Adrenal gland (tissue), 5 donors: Measurements from ENCODE around the gene PPFIA3.

ENCODE experiments used
- POLR2A ChIP-seq, 2 donors: fragments of 450-650 bp; IDR thresholded peaks; one replicate each; pipeline ENCODE4 v1.6.1; 2017; ENCODE audit warnings: antibody characterized with exemption in 2 of 2, mild to moderate bottlenecking in 2 of 2, moderate library complexity in 1 of 2
- TF ChIP-seq, protein P1 (sequence below), 6 experiments: fragments of 450-650 bp in 4 of 6; fragments of 200-600 bp in 2 of 6; sonication (generic) in 1 of 6; IDR thresholded peaks; 1 replicate in 5 of 6; 2 replicates in 1 of 6; pipeline versions ENCODE4 v1.5.1 to v1.8.0; 2016 to 2021; ENCODE audit warnings: antibody characterized with exemption in 6 of 6, mild to moderate bottlenecking in 2 of 6, moderate library complexity in 1 of 6
- donor health status: DM: no; HTN: no; CAD: no.

DNA sequence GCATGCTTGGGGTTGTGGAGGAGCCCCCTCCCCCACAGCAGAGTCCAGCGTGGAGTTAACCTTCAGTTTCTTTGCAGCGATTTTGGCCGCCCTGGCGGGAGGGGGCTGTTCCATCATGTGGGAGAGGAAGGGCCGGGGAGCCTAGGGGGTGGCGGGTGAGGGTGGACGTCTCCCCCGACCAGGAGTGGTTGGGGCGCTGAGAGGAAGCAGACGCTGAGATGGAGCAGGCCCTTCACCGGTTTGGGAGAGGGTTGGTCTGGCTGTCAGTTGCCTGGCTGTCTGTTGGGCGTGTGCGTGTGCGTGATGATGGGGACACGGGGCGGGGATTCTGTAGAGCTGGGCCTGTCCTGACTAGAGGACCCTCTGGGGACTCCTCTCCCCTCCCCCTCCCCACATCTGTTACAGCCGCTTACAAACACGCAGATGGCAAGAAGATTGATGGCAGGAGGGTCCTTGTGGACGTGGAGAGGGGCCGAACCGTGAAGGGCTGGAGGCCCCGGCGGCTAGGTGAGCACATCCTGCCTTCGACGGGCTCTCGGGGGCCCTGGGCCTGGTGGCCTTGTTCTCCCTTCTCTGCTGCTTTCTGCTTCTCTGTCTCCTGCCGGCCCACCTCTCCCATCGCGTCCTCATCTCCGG, 15.0 kb upstream of the PPFIA3 start:
- TF ChIP-seq, protein P1, sequence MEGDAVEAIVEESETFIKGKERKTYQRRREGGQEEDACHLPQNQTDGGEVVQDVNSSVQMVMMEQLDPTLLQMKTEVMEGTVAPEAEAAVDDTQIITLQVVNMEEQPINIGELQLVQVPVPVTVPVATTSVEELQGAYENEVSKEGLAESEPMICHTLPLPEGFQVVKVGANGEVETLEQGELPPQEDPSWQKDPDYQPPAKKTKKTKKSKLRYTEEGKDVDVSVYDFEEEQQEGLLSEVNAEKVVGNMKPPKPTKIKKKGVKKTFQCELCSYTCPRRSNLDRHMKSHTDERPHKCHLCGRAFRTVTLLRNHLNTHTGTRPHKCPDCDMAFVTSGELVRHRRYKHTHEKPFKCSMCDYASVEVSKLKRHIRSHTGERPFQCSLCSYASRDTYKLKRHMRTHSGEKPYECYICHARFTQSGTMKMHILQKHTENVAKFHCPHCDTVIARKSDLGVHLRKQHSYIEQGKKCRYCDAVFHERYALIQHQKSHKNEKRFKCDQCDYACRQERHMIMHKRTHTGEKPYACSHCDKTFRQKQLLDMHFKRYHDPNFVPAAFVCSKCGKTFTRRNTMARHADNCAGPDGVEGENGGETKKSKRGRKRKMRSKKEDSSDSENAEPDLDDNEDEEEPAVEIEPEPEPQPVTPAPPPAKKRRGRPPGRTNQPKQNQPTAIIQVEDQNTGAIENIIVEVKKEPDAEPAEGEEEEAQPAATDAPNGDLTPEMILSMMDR (IDR thresholded peaks at IDR 0.05): no peak
- TF ChIP-seq POLR2A (IDR thresholded peaks at IDR 0.05): no peak
